GM18873 (cell line): ENCODE measurements around the gene SBF1.
"Not testable (repeated sequence)": the region's sequence is repeated elsewhere in the genome, so short reads cannot be mapped to it uniquely, and the experiment has no call there.

Source experiments
- ATAC-seq: cut with Tn5 transposase; IDR thresholded peaks from one replicate; pipeline ENCODE4 v1.9.1; 2021; ENCODE audit warnings: mild to moderate bottlenecking, moderate library complexity, moderate number of reproducible peaks; ENCODE audit not compliant: unreplicated experiment, low FRiP score

SBF1 gene

DNA sequence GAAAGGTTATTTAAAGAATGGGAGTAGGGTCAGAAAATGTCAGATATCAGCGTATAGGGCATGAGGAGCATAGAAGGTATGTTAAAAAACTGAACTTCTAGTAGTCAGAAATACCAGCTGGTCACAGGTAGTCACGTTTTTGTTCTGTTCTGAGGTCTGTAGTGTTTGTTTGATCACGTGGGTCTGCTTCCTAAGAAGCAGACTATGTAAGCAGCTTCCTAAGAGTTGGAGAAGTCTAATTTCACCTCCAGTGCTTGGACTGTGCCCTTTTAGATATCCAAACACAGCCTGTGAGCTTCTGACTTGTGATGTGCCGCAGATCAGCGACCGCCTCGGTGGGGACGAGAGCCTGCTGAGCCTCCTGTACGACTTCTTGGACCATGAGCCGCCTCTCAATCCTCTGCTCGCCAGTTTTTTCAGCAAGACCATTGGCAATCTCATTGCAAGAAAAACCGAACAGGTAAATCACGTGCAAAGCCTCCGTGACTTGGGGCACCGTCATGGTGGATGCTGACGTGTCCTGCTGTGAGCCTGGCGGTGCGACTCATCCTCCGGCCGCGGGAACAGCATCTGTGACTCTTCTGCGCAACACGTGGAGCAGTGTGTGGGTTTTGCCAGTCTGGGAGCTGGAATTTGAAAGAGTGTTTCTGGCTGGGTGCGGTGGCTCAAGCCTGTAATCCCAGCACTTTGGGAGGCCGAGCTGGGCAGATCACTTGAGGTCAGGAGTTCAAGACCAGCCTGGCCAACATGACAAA is 68.2 kb downstream of the SBF1 start:
- no peak for ATAC-seq

DNA sequence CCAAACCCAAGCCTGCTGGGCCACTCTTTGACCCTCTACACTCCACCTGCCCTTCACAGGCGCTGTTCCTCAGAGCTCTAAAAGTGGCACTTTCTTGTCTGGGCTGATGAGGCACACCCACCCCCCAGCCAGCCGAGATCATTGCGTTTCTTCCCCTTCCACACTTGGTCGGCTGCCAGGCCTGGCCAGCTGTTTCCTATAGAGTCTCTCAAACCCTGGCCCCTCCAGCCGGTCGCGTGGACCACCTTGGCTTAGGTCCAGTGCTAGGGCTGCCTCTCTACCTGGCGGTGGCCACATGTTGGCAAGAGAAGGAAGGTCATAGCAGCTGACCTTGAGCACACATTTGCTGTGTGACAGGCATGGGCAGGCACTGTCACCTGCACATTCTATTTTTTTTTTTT is 71.1 kb downstream of the SBF1 start:
- no peak for ATAC-seq

DNA sequence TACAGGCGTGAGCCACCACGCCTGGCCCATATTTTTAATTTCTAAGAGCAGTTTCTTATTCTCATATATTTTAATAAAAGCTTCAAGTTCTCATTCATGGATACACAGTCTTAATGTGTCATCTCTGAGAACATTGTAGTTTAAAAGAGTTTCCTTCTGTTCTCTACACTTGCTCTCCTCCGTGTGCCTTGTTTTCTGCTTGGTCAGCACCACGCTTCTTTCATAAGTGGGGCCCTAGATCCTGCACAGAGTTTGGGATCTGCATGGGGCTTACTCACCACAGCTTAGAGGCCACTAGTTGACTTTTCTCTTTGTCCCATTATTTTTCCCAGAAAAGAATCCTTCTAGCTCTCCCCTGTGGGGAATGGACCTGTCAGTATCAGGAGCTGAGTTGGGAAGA is 72.9 kb downstream of the SBF1 start:
- no peak for ATAC-seq

DNA sequence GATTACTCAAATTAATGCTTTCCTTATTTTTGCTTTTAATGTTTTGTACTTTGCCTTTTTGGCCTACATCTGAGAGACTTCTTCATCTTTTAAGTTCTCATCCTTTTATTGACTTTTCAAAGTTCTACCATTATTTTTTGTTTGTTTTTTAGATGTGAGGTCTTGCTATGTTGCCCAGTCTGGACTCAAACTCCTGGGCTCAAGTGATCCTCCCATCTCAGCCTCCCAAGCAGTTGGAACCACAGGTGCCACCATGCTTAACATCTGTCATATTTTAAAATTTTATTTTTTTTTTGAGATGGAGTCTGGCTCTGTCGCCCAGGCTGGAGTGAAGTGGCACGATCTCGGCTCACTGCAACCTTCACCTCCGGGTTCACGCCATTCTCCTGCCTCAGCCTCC is 73.9 kb downstream of the SBF1 start:
- no peak for ATAC-seq

DNA sequence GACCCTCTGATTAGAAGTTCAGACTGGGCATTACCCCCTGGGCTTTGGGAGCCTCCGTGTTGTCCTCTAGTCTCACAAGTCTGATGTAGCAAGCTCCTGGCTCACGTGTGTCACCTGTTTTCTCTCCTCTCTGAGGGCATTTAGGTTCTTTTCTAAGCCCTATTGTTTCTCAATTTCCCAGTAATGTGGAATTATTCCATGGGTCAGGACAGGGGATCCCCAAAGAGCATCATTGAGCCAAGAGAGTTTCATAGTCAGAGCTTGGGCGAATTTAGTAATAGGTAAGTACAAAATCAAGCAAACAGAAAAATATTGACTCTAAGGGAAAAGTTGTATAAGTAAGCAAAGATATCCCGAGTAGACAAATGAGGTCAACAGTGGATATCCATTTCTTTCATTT is 74.4 kb downstream of the SBF1 start:
- no peak for ATAC-seq

DNA sequence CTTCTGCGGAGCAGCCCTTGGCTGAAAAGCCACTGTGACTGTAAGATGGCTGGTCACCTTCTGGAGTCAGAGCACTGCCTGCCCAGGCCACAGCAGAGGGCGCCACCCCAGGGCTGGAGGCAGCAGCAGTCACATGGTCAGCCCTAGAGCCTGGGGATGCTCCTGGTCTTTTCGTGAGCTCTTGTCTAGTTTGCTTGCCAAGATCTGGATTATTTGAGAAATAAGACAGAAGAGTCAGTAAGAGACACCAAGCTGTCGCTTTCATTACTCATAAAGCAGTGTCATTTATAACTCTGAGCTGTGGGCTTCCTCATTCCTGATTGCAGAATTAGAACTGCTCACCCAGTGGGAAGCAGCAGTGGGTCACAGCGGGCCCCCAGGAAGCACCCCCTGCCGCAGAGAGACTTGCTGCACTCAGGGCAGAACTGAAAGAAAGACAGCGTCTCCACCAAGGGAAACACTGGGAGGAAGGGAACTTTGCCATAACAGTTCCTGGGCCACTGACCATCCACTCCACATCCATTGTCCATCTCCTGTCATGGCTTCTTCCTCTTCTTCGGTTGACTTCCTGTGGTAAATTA is 75.0 kb downstream of the SBF1 start:
- ATAC-seq, result no peak

DNA sequence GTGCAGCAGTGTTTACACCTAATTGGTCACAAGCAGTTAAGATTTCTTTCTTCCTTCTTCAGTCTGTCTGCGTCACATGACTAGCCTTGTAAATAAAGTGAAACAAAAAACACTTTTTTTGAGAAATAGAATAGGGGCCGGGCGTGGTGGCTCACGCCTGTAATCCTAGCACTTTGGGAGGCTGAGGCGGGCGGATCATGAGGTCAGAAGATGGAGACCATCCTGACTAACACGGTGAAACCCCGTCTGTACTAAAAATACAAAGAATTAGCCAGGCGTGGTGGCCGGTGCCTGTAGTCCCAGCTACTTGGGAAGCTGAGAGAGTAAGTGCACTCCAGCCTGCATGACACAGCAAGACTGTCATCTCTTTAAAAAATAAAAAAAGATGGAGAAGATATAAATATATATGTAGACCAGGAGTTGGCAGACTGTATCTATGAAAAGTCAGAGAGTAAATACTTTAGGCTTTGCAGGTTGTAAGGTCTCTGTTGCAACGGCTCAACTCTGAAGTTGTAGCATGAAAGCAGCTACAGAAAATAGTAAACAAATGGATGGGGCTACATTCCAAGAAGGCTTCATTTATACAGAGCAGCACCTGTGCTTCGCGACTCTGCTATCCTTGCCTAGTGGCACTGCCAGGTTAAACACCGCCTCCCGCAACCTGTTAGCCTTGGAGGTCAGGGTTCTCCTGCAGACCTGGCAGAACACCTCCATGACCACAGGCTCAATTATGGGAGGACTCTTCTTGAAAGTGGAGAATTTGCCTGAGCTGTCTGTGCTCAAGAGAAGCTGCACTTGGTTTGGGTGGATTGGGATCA is 75.8 kb downstream of the SBF1 start:
- ATAC-seq, result no peak

DNA sequence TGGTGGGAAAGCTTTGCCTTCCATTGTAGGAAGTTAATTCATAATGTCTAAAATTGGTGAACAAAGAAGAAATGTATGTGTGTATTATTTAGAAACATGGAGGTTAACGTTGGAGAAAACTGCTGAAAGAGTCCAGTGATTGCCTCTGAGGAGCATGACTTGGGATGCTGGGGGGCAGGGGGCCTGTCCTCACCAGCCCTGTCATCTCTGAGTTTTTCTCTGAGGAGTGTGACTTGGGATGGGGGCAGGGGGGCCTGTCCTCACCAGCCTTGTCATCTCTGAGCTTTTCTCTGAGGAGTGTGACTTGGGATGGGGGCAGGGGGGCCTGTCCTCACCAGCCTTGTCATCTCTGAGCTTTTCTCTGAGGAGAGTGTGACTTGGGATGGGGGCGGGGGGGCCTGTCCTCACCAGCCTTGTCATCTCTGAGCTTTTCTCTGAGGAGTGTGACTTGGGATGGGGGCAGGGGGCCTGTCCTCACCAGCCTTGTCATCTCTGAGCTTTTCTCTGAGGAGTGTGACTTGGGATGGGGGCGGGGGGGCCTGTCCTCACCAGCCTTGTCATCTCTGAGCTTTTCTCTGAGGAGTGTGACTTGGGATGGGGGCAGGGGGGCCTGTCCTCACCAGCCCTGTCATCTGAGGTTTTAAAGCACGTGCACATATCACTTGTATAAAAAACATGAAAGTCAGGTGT is 77.3 kb downstream of the SBF1 start:
- not testable (repeated sequence) for ATAC-seq

DNA sequence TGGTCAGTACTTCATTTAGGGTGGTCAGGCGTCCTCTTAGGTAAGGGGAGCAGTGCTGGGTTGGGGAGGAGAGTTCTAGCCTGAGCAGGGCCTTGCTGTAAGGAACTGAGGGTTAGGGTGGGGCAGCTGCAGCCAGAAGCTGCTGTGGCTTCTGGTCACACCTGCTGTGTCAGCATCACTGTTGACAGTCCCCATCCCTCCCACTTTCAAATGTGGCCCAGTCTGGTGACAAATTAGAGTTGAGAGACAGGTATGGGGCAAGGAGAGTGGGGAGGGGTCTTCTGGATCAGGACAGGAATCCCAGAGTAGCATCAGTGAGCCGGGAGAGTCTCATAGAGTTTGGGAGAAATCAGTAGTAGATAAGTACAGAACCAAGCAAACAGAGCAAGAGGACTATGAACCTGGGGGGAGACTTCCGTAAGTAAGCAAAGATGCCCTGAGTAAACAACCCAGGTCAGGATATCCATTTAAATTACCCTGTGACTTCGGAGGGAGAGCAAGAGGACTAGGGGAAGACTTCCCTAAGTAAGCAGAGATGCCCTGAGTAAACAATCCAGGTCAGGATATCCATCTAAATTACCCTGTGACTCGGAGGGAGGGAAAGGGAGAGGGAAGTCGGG is 78.0 kb downstream of the SBF1 start:
- no peak for ATAC-seq
